ENCODE results near the gene KCNV2. TPM values are rescaled to one million over a fixed set of nuclear protein-coding genes. Genes with fewer than 3 reads are reported as not detected.

KCNV2 gene
- total RNA-seq, 1 donor from 2014 or later, result not detected

DNA sequence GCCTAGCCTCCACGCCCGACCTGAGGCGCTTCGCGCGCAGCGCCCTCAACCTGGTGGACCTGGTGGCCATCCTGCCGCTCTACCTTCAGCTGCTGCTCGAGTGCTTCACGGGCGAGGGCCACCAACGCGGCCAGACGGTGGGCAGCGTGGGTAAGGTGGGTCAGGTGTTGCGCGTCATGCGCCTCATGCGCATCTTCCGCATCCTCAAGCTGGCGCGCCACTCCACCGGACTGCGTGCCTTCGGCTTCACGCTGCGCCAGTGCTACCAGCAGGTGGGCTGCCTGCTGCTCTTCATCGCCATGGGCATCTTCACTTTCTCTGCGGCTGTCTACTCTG lies 1.4 kb downstream of the KCNV2 start:
- Mint-ChIP-seq H3K27ac (no peak overlapping the region), H3K4me3 (no peak overlapping the region), H3K9me3 (peaks cover 7% of the 10 kb centered on the region), H3K27me3 (ENCODE audit: low read depth) (no peaks in the 10 kb centered on the region), H3K4me1 (peaks cover 16% of the 10 kb centered on the region), H3K36me3 (peaks cover 15% of the 10 kb centered on the region)
- TF ChIP-seq, protein P1, sequence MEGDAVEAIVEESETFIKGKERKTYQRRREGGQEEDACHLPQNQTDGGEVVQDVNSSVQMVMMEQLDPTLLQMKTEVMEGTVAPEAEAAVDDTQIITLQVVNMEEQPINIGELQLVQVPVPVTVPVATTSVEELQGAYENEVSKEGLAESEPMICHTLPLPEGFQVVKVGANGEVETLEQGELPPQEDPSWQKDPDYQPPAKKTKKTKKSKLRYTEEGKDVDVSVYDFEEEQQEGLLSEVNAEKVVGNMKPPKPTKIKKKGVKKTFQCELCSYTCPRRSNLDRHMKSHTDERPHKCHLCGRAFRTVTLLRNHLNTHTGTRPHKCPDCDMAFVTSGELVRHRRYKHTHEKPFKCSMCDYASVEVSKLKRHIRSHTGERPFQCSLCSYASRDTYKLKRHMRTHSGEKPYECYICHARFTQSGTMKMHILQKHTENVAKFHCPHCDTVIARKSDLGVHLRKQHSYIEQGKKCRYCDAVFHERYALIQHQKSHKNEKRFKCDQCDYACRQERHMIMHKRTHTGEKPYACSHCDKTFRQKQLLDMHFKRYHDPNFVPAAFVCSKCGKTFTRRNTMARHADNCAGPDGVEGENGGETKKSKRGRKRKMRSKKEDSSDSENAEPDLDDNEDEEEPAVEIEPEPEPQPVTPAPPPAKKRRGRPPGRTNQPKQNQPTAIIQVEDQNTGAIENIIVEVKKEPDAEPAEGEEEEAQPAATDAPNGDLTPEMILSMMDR (IDR thresholded peaks at IDR 0.05; ENCODE audit: unreplicated experiment), result no peak
- no peak for DNase-seq (ENCODE audit: low spot score in 2 of 2, unreplicated experiment in 2 of 2)

- TF ChIP-seq, protein P1 (IDR thresholded peaks at IDR 0.05; ENCODE audit: unreplicated experiment), result no peak
These were observed 2.9 kb downstream of the KCNV2 start for GRCh38 chr9:2720179-2720654.

GRCh38 chr9:2722715-2723114 lies 5.4 kb downstream of the KCNV2 start:
- Mint-ChIP-seq H3K4me1 (peaks cover 40% of the 10 kb centered on the region), H3K9me3 (peaks cover 5% of the 10 kb centered on the region), H3K4me3 (no peak overlapping the region), H3K36me3 (peaks cover 10% of the 10 kb centered on the region), H3K27ac (peak overlapping the region; percentile 61), H3K27me3 (ENCODE audit: low read depth) (no peaks in the 10 kb centered on the region)
- TF ChIP-seq, protein P1 (IDR thresholded peaks at IDR 0.05; ENCODE audit: unreplicated experiment), result no peak
- no peak for DNase-seq (ENCODE audit: low spot score in 2 of 2, unreplicated experiment in 2 of 2)

More at GRCh38 chr9:2720179-2720654, 2.9 kb downstream of the KCNV2 start:
- Mint-ChIP-seq H3K4me3 (no peak overlapping the region), H3K27me3 (ENCODE audit: low read depth) (no peaks in the 10 kb centered on the region), H3K36me3 (peaks cover 15% of the 10 kb centered on the region), H3K9me3 (peaks cover 5% of the 10 kb centered on the region), H3K27ac (no peak overlapping the region), H3K4me1 (peaks cover 30% of the 10 kb centered on the region)
- DNase-seq (ENCODE audit: low spot score in 2 of 2, unreplicated experiment in 2 of 2), result no peak

- DNase-seq (ENCODE audit: low spot score in 2 of 2, unreplicated experiment in 2 of 2), result no peak
- TF ChIP-seq, protein P1 (IDR thresholded peaks at IDR 0.05; ENCODE audit: unreplicated experiment), result no peak
- Mint-ChIP-seq H3K27me3 (ENCODE audit: low read depth) (no peaks in the 10 kb centered on the region), H3K27ac (peak overlapping the region; percentile 54), H3K9me3 (peaks cover 5% of the 10 kb centered on the region), H3K4me3 (no peak overlapping the region), H3K36me3 (peaks cover 10% of the 10 kb centered on the region), H3K4me1 (peaks cover 47% of the 10 kb centered on the region)
These were observed 6.2 kb downstream of the KCNV2 start for GRCh38 chr9:2723376-2724065.

- peak overlapping the region; percentile 53 for H3K27ac Mint-ChIP-seq
- peaks cover 47% of the 10 kb centered on the region for H3K4me1 Mint-ChIP-seq
- no peaks in the 10 kb centered on the region for H3K9me3 Mint-ChIP-seq
- no peak for DNase-seq (ENCODE audit: low spot score in 2 of 2, unreplicated experiment in 2 of 2)
- TF ChIP-seq, protein P1 (IDR thresholded peaks at IDR 0.05; ENCODE audit: unreplicated experiment), result no peak
- no peaks in the 10 kb centered on the region for H3K27me3 Mint-ChIP-seq (ENCODE audit: low read depth)
- H3K4me3 Mint-ChIP-seq, result no peak overlapping the region
- no peaks in the 10 kb centered on the region for H3K36me3 Mint-ChIP-seq
These were observed 7.8 kb downstream of the KCNV2 start for GRCh38 chr9:2725126-2725525.

Data from mesothelial cell of epicardium (in vitro differentiated cells).